Prostate gland (tissue), 2 donors: ENCODE results near the gene CCDC43. TPM values are rescaled to one million over a fixed set of nuclear protein-coding genes. Genes with fewer than 3 reads are reported as not detected.
"Not testable (repeated sequence)": the region's sequence is repeated elsewhere in the genome, so short reads cannot be mapped to it uniquely, and the experiment has no call there.

Experiments used
- DNase-seq: peaks from one replicate; pipeline ENCODE4 v3.0.0-alpha.2; 2019; ENCODE audit warnings: low spot score
- H3K27ac ChIP-seq, 2 donors: fragments of 200-600 bp; sonication (generic); 2 replicates each; pipeline ENCODE4 v1.5.1; 2017 to 2019
- H3K27me3 ChIP-seq: fragments of 200-600 bp; sonication (generic); replicated peaks from 2 replicates; pipeline ENCODE4 v1.5.1; 2019; ENCODE audit not compliant: insufficient read depth
- H3K36me3 ChIP-seq, 2 donors: fragments of 200-600 bp; sonication (generic); 1 replicate in 1 of 2; 2 replicates in 1 of 2; pipeline versions ENCODE4 v1.5.1 to v1.8.1; 2017 to 2019
- H3K4me1 ChIP-seq: fragments of 200-600 bp; sonication (generic); replicated peaks from 2 replicates; pipeline ENCODE4 v1.5.1; 2019
- H3K4me3 ChIP-seq, 2 donors: fragments of 200-600 bp; sonication (generic); 2 replicates each; pipeline ENCODE4 v1.5.1; 2017 to 2019
- H3K9me3 ChIP-seq: fragments of 200-600 bp; sonication (generic); 2 replicates; pipeline ENCODE4 v1.5.1; 2017
- CTCF ChIP-seq, 4 experiments: fragments of 200-600 bp in 2 of 4; fragments of 450-650 bp in 2 of 4; sonication (generic) in 2 of 4; IDR thresholded peaks; 1 replicate in 3 of 4; 2 replicates in 1 of 4; pipeline ENCODE4 v1.5.1; 2016 to 2019; ENCODE audit warnings: antibody characterized with exemption in 4 of 4, mild to moderate bottlenecking in 2 of 4, moderate library complexity in 2 of 4
- POLR2A ChIP-seq: fragments of 450-650 bp; IDR thresholded peaks from one replicate; pipeline ENCODE4 v1.6.1; 2016; ENCODE audit warnings: antibody characterized with exemption, mild to moderate bottlenecking
- POLR2AphosphoS5 ChIP-seq: sonication (generic); formaldehyde crosslinking; IDR thresholded peaks from one replicate; pipeline ENCODE4 v1.6.1; 2017; ENCODE audit warnings: antibody characterized with exemption
- WGBS: methylation state at CpG from one replicate; pipeline ENCODE4 v1.1.5; 2018; 5-methylcytosine and 5-hydroxymethylcytosine counted together
- intact Hi-C: fragments of 100-400 bp; cut with DNase I; formaldehyde crosslinking; loops from one replicate; pipeline ENCODE4 v1.14.2; 2022
- total RNA-seq, 2 donors: library from RNA; depleted of rRNA; stranded (reverse); fragments of >200 nt; gene quantifications; one replicate each; pipeline ENCODE4 v1.1.0, GENCODE V29; 2016

The CCDC43 gene
- total RNA-seq, 2 donors from 2014 or later: 17.2 to 21.9 TPM

- intact Hi-C loops: no loop called here
- no peaks in the 10 kb centered on the region for H3K36me3 ChIP-seq
Measured at GRCh38 chr17:44707755-44708400, 18.3 kb upstream of the CCDC43 start.

GRCh38 chr17:44700288-44700687, 10.7 kb upstream of the CCDC43 start:
- H3K9me3 ChIP-seq, H3K27ac ChIP-seq, H3K27me3 ChIP-seq, DNase-seq, H3K4me1 ChIP-seq, H3K36me3 ChIP-seq, H3K4me3 ChIP-seq, intact Hi-C loops: not testable (repeated sequence)
- 91% methylated on average over 10 of the region's 10 CpGs for WGBS

More at GRCh38 chr17:44707755-44708400, 18.3 kb upstream of the CCDC43 start:
- H3K27me3 ChIP-seq: no peaks in the 10 kb centered on the region
- no peaks in the 10 kb centered on the region for H3K4me1 ChIP-seq
- H3K9me3 ChIP-seq: no peaks in the 10 kb centered on the region
- TF ChIP-seq CTCF (IDR thresholded peaks at IDR 0.05) (no peak), POLR2AphosphoS5 (no peak), POLR2A (no peak)
- no peak for DNase-seq
- H3K27ac ChIP-seq: peak overlapping the region; percentile 65 to 76
- H3K4me3 ChIP-seq: peak overlapping the region; percentile 54 to 68
- 25% methylated on average over 4 of the region's 4 CpGs for WGBS

GRCh38 chr17:44693609-44694008, 4.0 kb upstream of the CCDC43 start:
- TF ChIP-seq POLR2AphosphoS5 (no peak), CTCF (IDR thresholded peaks at IDR 0.05) (no peak), POLR2A (no peak)
- no peak overlapping the region for H3K4me3 ChIP-seq
- no peaks in the 10 kb centered on the region for H3K4me1 ChIP-seq
- H3K27me3 ChIP-seq: no peaks in the 10 kb centered on the region
- H3K9me3 ChIP-seq: no peaks in the 10 kb centered on the region
- intact Hi-C loops: no loop called here
- no peaks in the 10 kb centered on the region for H3K36me3 ChIP-seq
- H3K27ac ChIP-seq: no peak overlapping the region
- DNase-seq: no peak
- 72% methylated on average over 11 of the region's 11 CpGs for WGBS

DNA sequence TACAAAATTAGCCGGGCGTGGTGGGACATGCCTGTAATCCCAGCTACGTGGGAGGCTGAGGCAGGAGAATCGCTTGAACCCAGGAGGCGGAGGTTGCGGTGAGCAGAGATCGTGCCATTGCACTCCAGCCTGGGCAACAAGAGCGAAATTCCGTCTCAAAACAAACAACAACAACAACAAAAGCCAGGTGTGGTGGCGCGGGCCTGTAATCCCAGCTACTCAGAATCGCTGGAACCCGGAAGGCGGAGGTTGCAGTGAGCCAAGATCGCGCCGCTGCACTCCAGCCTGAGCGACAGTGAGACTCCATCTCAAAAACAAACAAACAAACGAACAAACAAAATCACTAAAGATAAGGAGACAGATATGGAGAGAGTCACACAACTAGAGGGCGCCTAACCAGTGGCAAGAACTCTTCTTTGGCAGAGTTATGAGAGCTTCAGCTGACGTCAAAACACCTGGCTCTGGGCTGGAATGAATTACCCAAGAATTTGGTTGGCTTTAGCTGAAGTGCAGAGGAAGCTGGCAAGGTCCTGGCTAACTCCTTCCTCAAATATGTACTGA, 1.2 kb upstream of the CCDC43 start:
- DNase-seq: peak; percentile 4
- H3K4me1 ChIP-seq, H3K9me3 ChIP-seq, H3K36me3 ChIP-seq, intact Hi-C loops, H3K4me3 ChIP-seq, H3K27me3 ChIP-seq: not testable (repeated sequence)
- H3K27ac ChIP-seq: peak overlapping the region in 1 of 2 donors; percentile 76
- 86% methylated on average over 21 of the region's 21 CpGs for WGBS

- WGBS: 1% methylated on average over 13 of the region's 13 CpGs
- H3K36me3 ChIP-seq: no peaks in the 10 kb centered on the region
- intact Hi-C loops: no loop called here
- no peak for DNase-seq
- H3K4me3 ChIP-seq: peak overlapping the region; percentile 75 to 79
- no peaks in the 10 kb centered on the region for H3K9me3 ChIP-seq
- peak overlapping the region; percentile 64 to 76 for H3K27ac ChIP-seq
- no peaks in the 10 kb centered on the region for H3K27me3 ChIP-seq
- TF ChIP-seq CTCF (IDR thresholded peaks at IDR 0.05) (no peak), POLR2A (no peak), POLR2AphosphoS5 (no peak)
- no peaks in the 10 kb centered on the region for H3K4me1 ChIP-seq
Measured at GRCh38 chr17:44688675-44689476, 700 bp downstream of the CCDC43 start.
